HAP-1 (cell line): ENCODE measurements around the gene EXOC8.

Source experiments
- DNase-seq, 2 experiments: peaks; one replicate each; pipeline ENCODE4 v3.0.0-alpha.2; 2016 to 2020; ENCODE audit warnings: low spot score in 2 of 2
- H3K27me3 ChIP-seq: fragments of 250-450 bp; sonication (Bioruptor Pico); 2 replicates; pipeline ENCODE4 v1.5.1; 2020; ENCODE audit warnings: low read depth, mild to moderate bottlenecking, moderate library complexity
- H3K36me3 ChIP-seq: fragments of 250-450 bp; sonication (Bioruptor Pico); replicated peaks from 2 replicates; pipeline ENCODE4 v1.5.1; 2020; ENCODE audit warnings: mild to moderate bottlenecking
- H3K4me1 ChIP-seq: fragments of 250-450 bp; sonication (Bioruptor Pico); 2 replicates; pipeline ENCODE4 v1.5.1; 2020; ENCODE audit warnings: mild to moderate bottlenecking
- H3K4me3 ChIP-seq: fragments of 250-450 bp; sonication (Bioruptor Pico); 2 replicates; pipeline ENCODE4 v1.5.1; 2020; ENCODE audit warnings: mild to moderate bottlenecking, moderate library complexity
- H3K9me3 ChIP-seq: fragments of 250-450 bp; sonication (Bioruptor Pico); 2 replicates; pipeline ENCODE4 v1.5.1; 2020; ENCODE audit warnings: mild to moderate bottlenecking, moderate library complexity
- in situ Hi-C: fragments of 300-500 bp; cut with MboI; formaldehyde crosslinking; loops from 3 replicates; pipeline ENCODE4 v1.14.3; 2020; ENCODE audit warnings: low sequenced_read_pairs, inconsistent platforms, mixed read lengths

The EXOC8 gene

GRCh38 chr1:231338270-231339128 is 847 bp upstream of the EXOC8 start, which contains the start of gene SPRTN:
SPRTN (plus strand) TSS chr1:231338293; CDS start chr1:231338384, 91 bp downstream.
- Histone ChIP-seq H3K9me3 (no peaks in the 10 kb centered on the region), H3K27me3 (no peaks in the 10 kb centered on the region), H3K36me3 (peaks cover 22% of the 10 kb centered on the region), H3K4me3 (peak within 1 kb of the TSS; percentile 79), H3K4me1 (peaks cover 4% of the 10 kb centered on the region)
- DNase-seq: peak in 1 of 2 experiments; percentile 28
- in situ Hi-C loops: no loop called here

DNA sequence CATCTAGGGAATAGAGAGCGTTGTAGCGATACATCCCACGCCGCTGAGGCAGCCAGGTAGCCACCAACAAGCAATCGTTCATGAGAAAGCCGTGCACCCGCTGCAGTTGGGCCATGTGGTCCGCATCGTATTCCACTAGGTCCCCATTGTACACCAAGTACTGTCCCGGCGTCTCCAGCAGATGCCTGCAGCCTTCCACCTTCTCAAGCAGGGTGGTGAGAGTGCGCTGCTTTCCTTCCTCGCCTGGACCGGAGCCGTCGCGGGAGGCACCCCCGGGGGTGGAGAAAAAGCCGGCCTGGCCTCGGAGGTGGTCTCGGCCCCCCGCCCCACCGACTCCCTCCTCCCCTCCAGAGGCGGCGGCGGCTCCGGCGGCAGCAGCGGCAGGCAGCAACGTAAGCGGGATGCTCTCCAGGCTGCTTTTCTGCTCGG is 595 bp downstream of the EXOC8 start:
- Histone ChIP-seq H3K4me1 (peaks cover 14% of the 10 kb centered on the region), H3K9me3 (no peaks in the 10 kb centered on the region), H3K36me3 (peaks cover 14% of the 10 kb centered on the region), H3K4me3 (peak overlapping the region; percentile 79), H3K27me3 (no peaks in the 10 kb centered on the region)
- DNase-seq: no peak
- in situ Hi-C loops: no loop called here

DNA sequence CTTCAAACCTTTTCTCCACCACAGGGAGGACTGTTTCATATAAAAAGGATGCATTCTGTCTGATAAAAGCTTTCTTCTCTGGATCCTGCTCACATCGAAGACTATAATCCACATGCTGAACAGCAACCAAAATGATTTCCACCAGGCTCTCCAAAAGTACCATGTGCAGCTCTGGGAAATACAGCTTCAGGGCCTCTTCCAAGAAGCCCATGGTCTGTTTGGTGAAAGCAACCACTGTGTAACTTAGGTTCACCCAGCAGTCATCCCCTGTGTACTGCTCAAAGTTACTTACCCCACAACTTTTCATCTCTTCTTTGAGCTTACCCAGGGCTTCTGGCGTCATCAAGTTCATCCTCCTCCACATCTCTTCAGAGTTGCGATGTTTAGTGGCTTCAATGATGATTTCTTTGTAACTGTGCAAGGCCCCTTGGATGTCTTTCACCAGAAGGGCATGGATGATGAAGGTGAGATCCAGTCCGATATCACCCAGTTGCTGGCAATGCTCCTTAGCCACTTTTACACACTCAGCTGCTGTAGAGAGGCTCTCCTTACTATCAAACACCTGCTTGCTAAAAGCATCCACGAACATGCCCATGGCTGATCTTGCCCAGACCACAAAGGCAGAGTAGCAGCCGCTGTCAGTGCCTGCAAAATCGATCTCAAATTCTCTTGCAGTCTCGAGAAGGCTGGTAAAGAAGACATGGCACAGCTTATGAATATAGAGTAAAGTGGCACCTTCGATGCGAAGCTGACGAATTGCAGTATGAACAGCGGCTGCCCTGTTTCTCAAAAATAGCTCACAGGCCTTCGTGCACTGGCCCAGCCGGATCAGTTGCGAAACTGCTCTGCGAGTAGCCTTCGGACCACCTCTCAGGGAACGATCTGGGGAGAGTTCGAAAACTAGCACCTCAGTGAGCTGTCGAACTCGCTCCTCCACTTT is 1.7 kb downstream of the EXOC8 start:
- no peaks in the 10 kb centered on the region for H3K9me3 ChIP-seq
- no peaks in the 10 kb centered on the region for H3K27me3 ChIP-seq
- in situ Hi-C loops: no loop called here
- peak overlapping the region; percentile 79 for H3K4me3 ChIP-seq
- peak in 1 of 2 experiments; percentile 22 for DNase-seq
- peaks cover 14% of the 10 kb centered on the region for H3K4me1 ChIP-seq
- peaks cover 2% of the 10 kb centered on the region for H3K36me3 ChIP-seq

DNA sequence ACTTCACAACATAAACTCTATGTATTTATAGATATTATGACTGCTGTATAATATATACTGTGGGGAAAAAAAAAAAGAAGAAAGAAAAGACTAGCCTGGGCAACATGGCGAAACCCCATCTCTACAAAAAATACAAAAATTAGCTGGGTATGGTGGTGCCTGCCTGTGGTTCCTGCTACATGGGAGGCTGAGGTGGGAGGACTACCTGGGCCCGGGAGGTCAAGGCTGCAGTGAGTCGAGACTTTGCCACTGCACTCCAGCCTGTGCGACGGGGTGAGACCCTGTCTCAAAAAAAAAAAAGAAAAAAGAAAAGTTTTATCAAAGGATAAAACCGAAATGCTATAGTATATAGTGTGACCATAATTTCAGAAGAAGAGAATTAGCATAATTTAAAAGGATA is 2.7 kb downstream of the EXOC8 start:
- Histone ChIP-seq H3K9me3 (no peaks in the 10 kb centered on the region), H3K4me1 (peaks cover 11% of the 10 kb centered on the region), H3K4me3 (peak overlapping the region; percentile 79), H3K36me3 (no peaks in the 10 kb centered on the region; the same call in 1 of the 2 replicates), H3K27me3 (no peaks in the 10 kb centered on the region)
- no peak for DNase-seq
- in situ Hi-C loops: no loop called here

GRCh38 chr1:231334079-231334666 is 3.5 kb downstream of the EXOC8 start:
- in situ Hi-C loops: no loop called here
- peak overlapping the region; percentile 79 for H3K4me3 ChIP-seq
- no peak for DNase-seq

GRCh38 chr1:231332761-231333160 is 4.9 kb downstream of the EXOC8 start:
- H3K4me3 ChIP-seq: no peak overlapping the region; the same call in 1 of the 2 replicates

More at GRCh38 chr1:231334079-231334666, 3.5 kb downstream of the EXOC8 start:
- H3K9me3 ChIP-seq: no peaks in the 10 kb centered on the region
- H3K4me1 ChIP-seq: peaks cover 11% of the 10 kb centered on the region
- no peaks in the 10 kb centered on the region for H3K27me3 ChIP-seq
- no peaks in the 10 kb centered on the region; the same call in 1 of the 2 replicates for H3K36me3 ChIP-seq

GRCh38 chr1:231329483-231329882 is 8.2 kb downstream of the EXOC8 start:
- no peaks in the 10 kb centered on the region for H3K27me3 ChIP-seq
- no peak overlapping the region for H3K4me3 ChIP-seq
- no peaks in the 10 kb centered on the region; the same call in 1 of the 2 replicates for H3K36me3 ChIP-seq
- no peaks in the 10 kb centered on the region for H3K9me3 ChIP-seq
- DNase-seq: no peak
- in situ Hi-C loops: no loop called here
- peaks cover 11% of the 10 kb centered on the region for H3K4me1 ChIP-seq

More at GRCh38 chr1:231332761-231333160, 4.9 kb downstream of the EXOC8 start:
- H3K27me3 ChIP-seq: no peaks in the 10 kb centered on the region
- DNase-seq: no peak
- H3K4me1 ChIP-seq: peaks cover 11% of the 10 kb centered on the region
- in situ Hi-C loops: no loop called here
- no peaks in the 10 kb centered on the region; the same call in 1 of the 2 replicates for H3K36me3 ChIP-seq
- H3K9me3 ChIP-seq: no peaks in the 10 kb centered on the region

- no peaks in the 10 kb centered on the region for H3K36me3 ChIP-seq
- in situ Hi-C loops: no loop called here
- peaks cover 2% of the 10 kb centered on the region for H3K4me1 ChIP-seq
- no peaks in the 10 kb centered on the region for H3K9me3 ChIP-seq
- H3K27me3 ChIP-seq: no peaks in the 10 kb centered on the region
- no peak for DNase-seq
- H3K4me3 ChIP-seq: no peak overlapping the region
Observed at GRCh38 chr1:231327617-231328016, 10.0 kb downstream of the EXOC8 start.

DNA sequence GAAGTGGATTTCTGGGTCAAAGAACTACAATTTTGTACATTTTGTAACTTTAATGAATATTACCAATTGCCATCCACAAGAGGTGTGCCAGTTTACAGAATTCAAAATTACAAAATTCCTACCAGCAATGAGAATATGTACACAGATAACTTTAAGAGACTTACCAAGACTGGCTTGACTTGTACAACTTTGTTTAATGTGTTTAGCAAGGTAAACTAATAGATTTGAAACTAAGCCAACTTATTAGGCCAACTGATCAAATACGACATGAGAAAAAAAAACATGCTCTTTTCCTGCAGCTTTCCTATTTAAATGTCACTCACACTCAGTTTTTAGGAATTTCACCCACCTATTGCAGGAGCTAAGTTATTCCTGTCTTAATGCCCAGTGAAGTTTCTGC is 11.4 kb downstream of the EXOC8 start:
- DNase-seq: no peak
- H3K4me3 ChIP-seq: no peak overlapping the region
- no peaks in the 10 kb centered on the region for H3K36me3 ChIP-seq
- no peaks in the 10 kb centered on the region for H3K9me3 ChIP-seq
- H3K27me3 ChIP-seq: no peaks in the 10 kb centered on the region
- no peaks in the 10 kb centered on the region for H3K4me1 ChIP-seq
- in situ Hi-C loops: no loop called here

DNA sequence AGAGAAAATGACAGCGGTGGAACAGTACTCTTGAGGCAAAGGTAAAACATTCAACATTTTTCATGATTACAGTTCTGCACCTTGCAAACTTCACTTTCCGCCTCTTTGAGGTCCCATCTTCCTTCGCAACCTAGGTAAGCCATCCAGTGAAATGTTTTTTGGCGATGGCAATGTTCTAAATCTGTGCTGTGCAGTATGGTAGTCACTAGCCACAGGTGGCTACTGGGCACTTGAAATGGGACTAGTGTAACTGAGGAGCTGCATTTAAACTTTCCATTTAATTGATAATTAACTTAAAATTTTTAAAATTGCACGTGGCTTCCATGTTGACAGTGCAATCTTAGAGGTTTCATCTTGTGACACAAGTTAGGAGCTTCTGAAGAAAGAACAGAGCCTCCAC is 13.0 kb downstream of the EXOC8 start:
- in situ Hi-C loops: no loop called here

DNA sequence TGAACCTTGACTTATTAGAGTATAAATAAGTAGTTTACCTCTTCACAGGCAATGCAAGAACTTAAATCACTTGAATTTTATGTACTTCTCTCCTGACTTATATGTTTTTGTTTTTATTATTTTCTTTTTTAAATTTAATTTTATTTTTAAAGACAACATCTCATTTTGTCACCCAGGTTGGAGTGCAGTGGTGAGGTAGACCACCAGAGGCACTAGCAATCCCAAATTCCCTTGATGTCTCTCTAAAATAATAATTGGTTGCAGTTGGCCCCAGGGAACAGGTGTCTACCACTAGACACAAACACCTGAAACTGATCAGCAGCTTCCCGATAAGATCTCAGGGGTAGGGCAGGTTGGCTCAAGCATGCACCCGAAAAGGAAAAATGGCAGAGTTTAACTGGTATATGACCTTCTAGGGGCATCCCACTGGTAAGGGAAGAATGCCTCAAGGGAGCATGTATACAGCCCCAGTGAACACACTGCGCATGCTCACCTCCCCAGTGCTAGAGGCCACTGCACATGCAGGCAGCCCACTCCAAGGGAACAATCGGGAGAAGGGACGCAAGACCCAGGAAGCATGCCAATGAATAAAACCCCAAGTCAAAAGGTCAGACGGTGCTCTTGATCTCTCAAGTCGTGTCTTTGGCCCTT is 14.6 kb downstream of the EXOC8 start:
- no peaks in the 10 kb centered on the region for H3K4me1 ChIP-seq
- H3K4me3 ChIP-seq: no peak overlapping the region
- H3K27me3 ChIP-seq: no peaks in the 10 kb centered on the region
- DNase-seq: no peak
- H3K36me3 ChIP-seq: no peaks in the 10 kb centered on the region
- no peaks in the 10 kb centered on the region for H3K9me3 ChIP-seq
- in situ Hi-C loops: no loop called here

More for the DNA sequence above, 13.0 kb downstream of the EXOC8 start:
- no peaks in the 10 kb centered on the region for H3K9me3 ChIP-seq
- no peaks in the 10 kb centered on the region for H3K36me3 ChIP-seq
- no peaks in the 10 kb centered on the region for H3K27me3 ChIP-seq
- H3K4me3 ChIP-seq: no peak overlapping the region
- no peaks in the 10 kb centered on the region for H3K4me1 ChIP-seq
- no peak for DNase-seq

- Histone ChIP-seq H3K36me3 (no peaks in the 10 kb centered on the region), H3K4me3 (no peak overlapping the region), H3K27me3 (no peaks in the 10 kb centered on the region), H3K9me3 (no peaks in the 10 kb centered on the region), H3K4me1 (no peaks in the 10 kb centered on the region)
- DNase-seq: no peak
- in situ Hi-C loops: no loop called here
Observed at GRCh38 chr1:231319080-231319479, 18.6 kb downstream of the EXOC8 start.

DNA sequence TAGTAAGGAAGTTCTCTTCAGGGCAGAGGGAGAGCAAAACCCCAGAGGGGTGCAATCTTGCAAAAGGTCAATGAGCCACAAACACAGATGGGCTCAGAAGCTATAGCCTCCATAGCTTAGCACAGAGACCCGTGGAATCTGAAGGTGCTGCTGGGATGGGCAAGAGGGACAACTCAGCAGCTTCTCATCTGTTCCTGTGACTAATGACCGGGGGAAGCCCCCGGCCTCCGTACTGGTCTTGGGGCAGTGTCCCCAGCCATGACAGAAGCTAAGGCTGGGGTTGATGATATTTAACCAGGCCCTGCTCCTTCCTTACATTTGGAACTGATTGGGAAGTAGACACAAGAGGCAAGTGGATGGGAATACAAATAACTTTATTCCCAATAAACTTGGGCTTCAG is 19.1 kb downstream of the EXOC8 start:
- no peaks in the 10 kb centered on the region for H3K9me3 ChIP-seq
- H3K4me3 ChIP-seq: no peak overlapping the region
- H3K4me1 ChIP-seq: no peaks in the 10 kb centered on the region
- no peaks in the 10 kb centered on the region for H3K36me3 ChIP-seq
- no peak for DNase-seq
- H3K27me3 ChIP-seq: no peaks in the 10 kb centered on the region
- in situ Hi-C loops: no loop called here
